ENCODE results near the gene SF3B6.

Gene SF3B6

DNA sequence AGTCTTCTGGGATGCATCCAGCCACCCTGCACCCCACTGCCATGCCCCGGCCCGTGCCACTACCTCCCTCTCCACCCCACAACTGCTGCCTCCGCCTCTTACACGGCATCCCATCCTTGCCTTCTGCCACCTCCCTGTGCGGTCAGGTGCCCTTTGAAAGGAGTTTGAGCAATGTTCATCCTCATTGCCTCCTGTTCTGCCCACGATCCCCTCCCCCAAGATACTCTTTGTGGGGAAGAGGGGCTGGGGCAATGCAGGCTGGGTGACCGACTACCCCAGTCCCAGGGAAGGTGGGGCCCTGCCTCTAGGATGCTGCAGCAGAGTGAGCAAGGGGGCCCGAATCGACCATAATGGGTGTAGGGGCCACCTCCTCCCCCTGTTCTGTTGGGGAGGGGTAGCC lies 57.9 kb downstream of the SF3B6 start:
- DNase-seq (ENCODE audit: low spot score) = no peak

- no peak for DNase-seq (ENCODE audit: low spot score)
Measured at GRCh38 chr2:24017711-24018110, 58.4 kb downstream of the SF3B6 start.

Data from COLO829 (cell line).